GM06990 (cell line): ENCODE data around the gene KRT32.

Experiments used
- DNase-seq: peaks from one replicate; pipeline ENCODE4 v3.0.0-alpha.2; 2011; ENCODE audit not compliant: insufficient read length; ENCODE audit errors: extremely low read depth
- H3K27me3 ChIP-seq: replicated peaks from 2 replicates; pipeline ENCODE4 v1.6.0; 2011; ENCODE audit warnings: low read length; ENCODE audit not compliant: control insufficient read depth, insufficient read depth
- H3K36me3 ChIP-seq: 2 replicates; pipeline ENCODE4 v1.5.1; 2011; ENCODE audit warnings: low read length; ENCODE audit not compliant: control insufficient read depth, insufficient read depth
- H3K4me3 ChIP-seq: replicated peaks from 2 replicates; pipeline ENCODE4 v1.5.1; 2011; ENCODE audit warnings: low read depth, mild to moderate bottlenecking, control low read depth, low read length
- TF ChIP-seq, protein P1 (sequence below): IDR thresholded peaks from 2 replicates; pipeline ENCODE4 v1.5.1; 2011; ENCODE audit warnings: low read length, control low read depth, mild to moderate bottlenecking, inconsistent platforms; ENCODE audit not compliant: insufficient read depth, poor library complexity, severe bottlenecking

Gene KRT32

DNA sequence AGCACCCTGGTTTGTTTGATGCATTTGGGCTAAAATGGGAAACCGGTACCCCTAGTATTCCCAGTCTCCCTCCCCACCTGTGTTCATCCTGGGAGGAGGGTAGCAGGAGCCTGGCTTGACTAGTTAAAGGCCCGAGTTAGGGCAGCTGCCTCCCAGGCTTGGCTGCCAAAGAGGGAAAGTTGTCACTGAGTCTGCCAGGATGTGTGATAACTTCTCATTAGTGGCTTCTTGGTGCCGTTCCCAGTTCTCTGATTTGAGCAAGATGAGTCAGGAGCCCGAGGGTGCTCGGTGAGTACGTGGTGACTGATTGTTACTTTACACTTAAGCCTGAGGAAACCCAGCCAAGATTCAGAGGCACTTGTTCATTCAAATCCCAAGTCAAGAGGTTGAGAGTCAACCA, 2.5 kb downstream of the KRT32 start:
- H3K4me3 ChIP-seq = no peak overlapping the region
- H3K36me3 ChIP-seq = no peaks in the 10 kb centered on the region
- no peak for DNase-seq
- no peaks in the 10 kb centered on the region; the same call in 1 of the 2 replicates for H3K27me3 ChIP-seq
- TF ChIP-seq, protein P1, sequence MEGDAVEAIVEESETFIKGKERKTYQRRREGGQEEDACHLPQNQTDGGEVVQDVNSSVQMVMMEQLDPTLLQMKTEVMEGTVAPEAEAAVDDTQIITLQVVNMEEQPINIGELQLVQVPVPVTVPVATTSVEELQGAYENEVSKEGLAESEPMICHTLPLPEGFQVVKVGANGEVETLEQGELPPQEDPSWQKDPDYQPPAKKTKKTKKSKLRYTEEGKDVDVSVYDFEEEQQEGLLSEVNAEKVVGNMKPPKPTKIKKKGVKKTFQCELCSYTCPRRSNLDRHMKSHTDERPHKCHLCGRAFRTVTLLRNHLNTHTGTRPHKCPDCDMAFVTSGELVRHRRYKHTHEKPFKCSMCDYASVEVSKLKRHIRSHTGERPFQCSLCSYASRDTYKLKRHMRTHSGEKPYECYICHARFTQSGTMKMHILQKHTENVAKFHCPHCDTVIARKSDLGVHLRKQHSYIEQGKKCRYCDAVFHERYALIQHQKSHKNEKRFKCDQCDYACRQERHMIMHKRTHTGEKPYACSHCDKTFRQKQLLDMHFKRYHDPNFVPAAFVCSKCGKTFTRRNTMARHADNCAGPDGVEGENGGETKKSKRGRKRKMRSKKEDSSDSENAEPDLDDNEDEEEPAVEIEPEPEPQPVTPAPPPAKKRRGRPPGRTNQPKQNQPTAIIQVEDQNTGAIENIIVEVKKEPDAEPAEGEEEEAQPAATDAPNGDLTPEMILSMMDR = no peak

DNA sequence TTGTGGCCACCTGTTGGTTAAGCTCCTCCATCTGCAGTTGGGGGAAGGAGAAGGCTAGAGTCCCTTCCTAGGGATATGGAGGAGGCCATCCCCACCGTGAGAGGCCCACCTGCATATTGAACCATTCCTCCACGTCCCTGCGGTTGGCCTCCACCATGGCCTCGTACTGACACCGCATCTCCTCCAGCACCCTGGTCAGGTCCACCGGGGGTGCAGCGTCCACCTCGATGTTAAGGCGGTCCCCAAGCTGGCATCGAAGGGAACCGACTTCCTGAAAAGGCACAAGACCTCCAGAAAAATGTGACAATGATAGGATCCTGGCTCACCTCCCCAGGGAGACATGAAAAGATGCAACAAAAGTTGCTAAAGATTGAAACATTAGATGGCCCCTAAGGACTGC, 3.0 kb downstream of the KRT32 start:
- DNase-seq = no peak
- H3K36me3 ChIP-seq = no peaks in the 10 kb centered on the region
- TF ChIP-seq, protein P1 = no peak
- H3K4me3 ChIP-seq = no peak overlapping the region
- no peaks in the 10 kb centered on the region; the same call in 1 of the 2 replicates for H3K27me3 ChIP-seq

DNA sequence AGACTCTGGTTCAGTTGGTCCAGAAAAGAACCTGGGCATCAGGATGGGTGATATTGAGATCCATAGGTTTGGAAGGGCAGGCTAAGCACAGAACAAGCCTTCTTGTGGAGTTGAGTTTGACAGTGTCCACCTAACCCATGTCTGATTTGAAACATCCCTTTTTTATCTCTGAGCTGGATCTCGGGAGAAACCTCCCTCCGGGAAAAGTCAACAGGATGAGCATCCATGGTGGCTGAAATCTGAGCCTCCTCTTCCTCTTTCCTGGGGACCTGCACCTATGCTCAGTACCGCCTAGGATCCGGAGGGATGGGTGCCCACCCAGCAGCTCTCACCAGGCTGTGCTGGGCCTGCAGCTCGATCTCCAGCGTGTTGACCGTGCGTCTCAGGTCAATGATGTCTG, 3.4 kb downstream of the KRT32 start:
- DNase-seq = no peak
- Histone ChIP-seq H3K4me3 (no peak overlapping the region), H3K27me3 (no peaks in the 10 kb centered on the region; the same call in 1 of the 2 replicates), H3K36me3 (no peaks in the 10 kb centered on the region)
- TF ChIP-seq, protein P1 = no peak

DNA sequence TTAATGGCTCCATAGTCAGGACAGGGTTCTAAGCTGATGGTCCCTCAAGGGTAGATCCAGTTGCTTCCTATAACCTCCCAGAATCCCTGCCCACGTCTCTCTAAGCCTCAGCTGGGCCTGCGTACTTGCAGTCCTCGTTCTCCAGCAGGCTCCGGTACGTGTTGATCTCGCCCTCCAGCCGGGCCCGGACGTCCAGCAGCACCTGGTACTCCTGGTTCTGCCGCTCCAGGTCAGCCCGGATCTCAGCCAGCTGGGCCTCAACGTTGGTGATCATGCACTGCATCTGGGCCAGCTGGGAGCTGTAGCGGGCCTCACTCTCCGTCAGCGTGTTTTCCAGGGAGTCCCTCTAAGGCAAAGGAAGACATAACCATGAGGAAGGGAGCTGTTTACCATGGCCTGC, 4.5 kb downstream of the KRT32 start:
- DNase-seq = no peak
- no peak overlapping the region for H3K4me3 ChIP-seq
- no peaks in the 10 kb centered on the region; the same call in 1 of the 2 replicates for H3K27me3 ChIP-seq
- TF ChIP-seq, protein P1 = no peak
- no peaks in the 10 kb centered on the region for H3K36me3 ChIP-seq

DNA sequence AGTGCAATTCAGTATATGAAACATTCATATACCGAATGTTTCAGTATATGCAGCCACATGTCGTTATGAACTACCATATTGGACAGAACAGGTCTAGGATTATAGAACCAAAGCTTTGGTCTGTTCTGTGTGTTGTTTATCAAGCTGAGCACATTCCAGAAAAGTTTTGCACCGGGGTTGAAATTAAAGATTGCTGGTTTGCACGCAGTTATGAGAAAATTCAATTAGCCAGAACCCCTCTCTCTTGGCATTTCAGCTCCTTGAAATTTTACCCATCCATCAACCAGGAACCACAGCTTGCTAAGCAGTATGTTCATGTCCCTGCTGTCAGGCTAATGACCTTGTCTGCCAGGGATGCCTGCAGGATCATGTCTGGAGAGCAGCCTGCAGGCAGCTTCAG, 9.5 kb downstream of the KRT32 start:
- no peaks in the 10 kb centered on the region; the same call in 1 of the 2 replicates for H3K27me3 ChIP-seq
- no peaks in the 10 kb centered on the region for H3K36me3 ChIP-seq
- H3K4me3 ChIP-seq = no peak overlapping the region
- DNase-seq = no peak
- TF ChIP-seq, protein P1 = no peak

DNA sequence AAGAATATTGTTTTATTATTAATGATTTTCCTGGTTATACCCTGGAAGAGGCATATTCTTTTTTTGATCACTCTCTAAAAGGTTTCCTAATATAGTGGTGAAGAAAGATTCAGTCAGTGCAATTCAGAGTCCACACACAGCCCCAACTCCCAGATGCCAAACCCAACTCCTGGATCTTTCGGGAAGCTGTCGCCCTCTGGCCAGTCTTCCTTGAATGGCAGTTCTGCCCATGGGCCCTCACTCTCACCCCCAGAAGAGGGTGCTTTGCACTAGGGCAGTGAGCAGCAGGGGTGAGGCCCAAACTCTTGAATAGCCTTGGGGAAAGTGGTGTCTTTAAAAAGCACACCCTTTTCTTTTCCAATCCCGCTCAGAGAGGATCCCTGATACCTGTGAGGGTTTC, 11.0 kb downstream of the KRT32 start:
- Histone ChIP-seq H3K36me3 (no peaks in the 10 kb centered on the region), H3K4me3 (no peak overlapping the region), H3K27me3 (no peaks in the 10 kb centered on the region; the same call in 1 of the 2 replicates)
- DNase-seq = no peak
- TF ChIP-seq, protein P1 = no peak
